GM20000 (cell line): ENCODE results near the gene COA8.

Experiments used
- DNase-seq: peaks from one replicate; pipeline ENCODE4 v3.0.0; 2012; ENCODE audit warnings: low spot score
- CTCF ChIP-seq: IDR thresholded peaks from 2 replicates; pipeline ENCODE4 v1.5.1; 2012; ENCODE audit warnings: mild to moderate bottlenecking, control low read depth; ENCODE audit errors: extremely low read depth, missing control alignments

COA8 gene

GRCh38 chr14:103546652-103547454 is 15.9 kb upstream of the COA8 start:
- TF ChIP-seq CTCF, result peak; percentile 91
- DNase-seq, result peak; percentile 94

- TF ChIP-seq CTCF, result no peak
These were observed 15.3 kb upstream of the COA8 start for GRCh38 chr14:103547455-103547940.

DNA sequence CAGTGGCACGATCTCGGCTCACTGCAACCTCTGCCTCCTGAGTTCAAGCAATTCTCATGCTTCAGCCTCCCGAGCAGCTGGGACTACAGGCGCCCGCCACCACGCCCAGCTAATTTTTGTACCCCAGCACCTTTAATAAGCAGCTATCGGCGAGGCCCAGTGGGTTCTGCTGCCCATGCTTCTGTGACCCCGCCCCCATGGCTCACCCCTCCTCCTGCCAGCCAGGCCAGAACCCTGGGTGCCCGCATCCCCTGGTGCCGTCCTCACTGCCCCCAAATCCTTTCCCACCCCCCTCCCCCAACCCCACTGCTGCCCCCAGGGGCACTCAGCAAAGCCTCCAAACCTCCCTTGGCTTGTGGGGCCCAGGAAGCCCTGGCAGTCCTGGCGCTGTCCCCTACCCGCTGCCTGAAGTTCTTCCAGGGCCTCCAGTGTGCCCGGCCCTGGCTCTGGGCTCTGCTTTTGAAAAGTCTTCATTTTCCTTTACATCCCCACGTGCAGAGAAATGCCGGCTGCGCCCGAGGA is 14.8 kb upstream of the COA8 start:
- no peak for DNase-seq
- no peak for TF ChIP-seq CTCF

More at GRCh38 chr14:103547455-103547940, 15.3 kb upstream of the COA8 start:
- DNase-seq, result no peak

DNA sequence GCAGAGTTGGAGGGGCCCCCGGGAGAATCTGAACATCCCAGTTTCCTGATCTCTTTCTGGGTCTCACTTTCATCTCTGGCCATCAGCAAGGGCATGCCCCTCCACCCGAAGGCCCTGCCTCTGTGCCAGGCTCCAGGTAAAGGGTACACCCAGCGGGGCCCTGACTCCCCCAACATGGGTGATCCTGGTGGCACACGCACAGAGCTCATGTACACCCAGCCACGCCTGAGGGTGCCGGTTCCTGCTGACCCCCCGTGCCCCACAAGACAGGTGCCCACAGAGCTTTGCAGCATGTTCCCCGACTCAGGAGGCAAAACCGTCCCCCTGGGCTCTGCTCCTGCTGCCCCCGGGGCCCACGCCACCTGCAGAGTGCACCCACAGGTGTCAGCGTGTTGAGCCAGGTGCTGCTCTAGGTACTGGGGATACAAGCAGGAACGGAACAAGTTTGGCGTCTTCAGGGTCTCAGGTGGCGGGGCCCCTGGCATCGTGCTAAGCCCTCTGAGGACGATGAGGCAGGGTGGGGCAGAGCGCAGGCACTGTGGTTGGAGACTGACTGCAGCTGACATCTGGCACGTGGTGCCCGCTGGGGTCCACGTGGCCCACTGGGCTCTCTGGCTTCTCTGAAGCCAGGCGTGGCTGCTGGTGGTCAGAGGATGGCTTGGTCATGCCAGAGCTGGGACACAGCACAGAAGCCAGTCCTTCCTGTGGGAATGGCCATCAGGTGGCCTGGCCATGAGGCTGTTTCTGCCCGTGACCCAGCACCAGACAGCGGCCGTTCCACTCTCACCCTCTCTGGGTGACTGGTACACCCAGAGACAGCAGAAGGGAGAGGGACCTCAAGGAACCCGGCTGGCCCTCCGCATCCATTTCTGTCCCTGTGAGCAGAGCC is 14.1 kb upstream of the COA8 start:
- DNase-seq, result no peak
- no peak for TF ChIP-seq CTCF

DNA sequence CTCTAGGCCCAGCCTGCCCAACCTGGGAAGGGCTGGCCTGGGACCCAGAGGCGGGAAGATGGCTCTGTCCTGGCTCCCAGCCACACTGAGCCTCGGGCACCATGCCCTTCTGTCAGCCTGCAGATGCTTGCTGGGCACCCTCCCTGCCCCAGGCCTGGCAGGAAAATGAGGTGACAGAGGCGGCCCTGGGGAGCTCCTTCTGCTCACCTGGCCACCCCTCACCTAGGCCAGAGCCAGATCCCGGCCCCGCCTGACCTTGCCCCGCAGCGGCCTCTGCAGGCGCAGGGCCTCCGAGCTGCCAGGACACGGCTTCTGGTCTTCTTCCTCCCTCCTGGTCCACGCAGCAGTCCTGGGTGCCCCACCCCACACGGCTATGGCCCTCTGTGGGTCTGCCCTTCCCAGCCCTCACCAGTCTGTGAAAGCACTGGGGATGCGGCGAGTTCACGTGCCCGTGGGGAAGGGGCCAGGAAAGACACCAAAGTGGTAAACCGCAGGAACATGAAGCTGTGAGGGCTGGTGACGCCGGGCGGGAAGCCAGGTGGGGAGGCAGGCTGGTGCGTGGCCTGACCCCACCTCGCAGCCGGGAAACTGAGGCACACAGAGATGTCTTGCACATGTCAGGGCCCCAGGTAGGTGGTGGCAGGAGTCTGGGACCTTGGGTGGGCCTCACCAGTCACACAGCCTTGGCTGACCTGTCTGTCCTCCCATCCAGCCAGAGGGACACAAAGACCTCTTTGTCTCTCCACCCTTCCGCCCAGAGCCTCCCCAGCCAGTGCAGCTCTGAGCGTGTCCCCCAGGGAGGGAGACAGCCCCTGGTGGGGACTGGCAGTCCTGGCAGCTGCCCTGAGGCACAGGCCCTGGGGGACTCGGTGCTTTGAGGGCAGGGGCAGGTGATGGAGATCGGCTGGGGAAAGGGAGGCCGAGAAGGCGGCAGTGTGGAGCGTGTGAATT is 13.1 kb upstream of the COA8 start:
- no peak for DNase-seq
- no peak for TF ChIP-seq CTCF

- no peak for TF ChIP-seq CTCF
- no peak for DNase-seq
These were observed 12.1 kb upstream of the COA8 start for GRCh38 chr14:103550451-103551337.
